Right atrium auricular region (tissue), 2 donors: ENCODE measurements around the gene DPP6. TPM values are rescaled to one million over a fixed set of nuclear protein-coding genes. Genes with fewer than 3 reads are reported as not detected.

ENCODE experiments used
- DNase-seq: peaks from one replicate; pipeline ENCODE4 v3.0.0-alpha.2; 2019; ENCODE audit warnings: low spot score
- H3K27ac ChIP-seq, 2 donors: fragments of 200-600 bp; sonication (generic); 1 replicate in 1 of 2; 2 replicates in 1 of 2; pipeline ENCODE4 v1.5.1; 2016 to 2019
- H3K27me3 ChIP-seq, 2 donors: fragments of 200-600 bp; sonication (generic); one replicate each; pipeline versions ENCODE4 v1.5.1 to v1.6.0; 2017 to 2019
- H3K36me3 ChIP-seq: fragments of 200-600 bp; sonication (generic); one replicate; pipeline ENCODE4 v1.5.1; 2016
- H3K4me1 ChIP-seq, 2 donors: fragments of 200-600 bp; sonication (generic); one replicate each; pipeline versions ENCODE4 v1.5.1 to v1.6.0; 2017 to 2019
- H3K4me3 ChIP-seq, 2 donors: fragments of 200-600 bp; sonication (generic); 1 replicate in 1 of 2; 2 replicates in 1 of 2; pipeline ENCODE4 v1.5.1; 2017 to 2019; ENCODE audit warnings: mild to moderate bottlenecking in 1 of 2, moderate library complexity in 1 of 2
- H3K9me3 ChIP-seq, 2 donors: fragments of 200-600 bp; sonication (generic); one replicate each; pipeline ENCODE4 v1.5.1; 2019
- total RNA-seq, 2 donors: library from RNA; depleted of rRNA; stranded (reverse); fragments of >200 nt; gene quantifications; one replicate each; pipeline ENCODE4 v1.1.0, GENCODE V29; 2016
- TF ChIP-seq, protein P1 (sequence below), 2 donors: fragments of 200-600 bp; sonication (generic); IDR thresholded peaks; one replicate each; pipeline ENCODE4 v1.5.1; 2019; ENCODE audit warnings: antibody characterized with exemption in 2 of 2

The DPP6 gene
- total RNA-seq, 2 donors from 2014 or later: 0.35 to 0.85 TPM

DNA sequence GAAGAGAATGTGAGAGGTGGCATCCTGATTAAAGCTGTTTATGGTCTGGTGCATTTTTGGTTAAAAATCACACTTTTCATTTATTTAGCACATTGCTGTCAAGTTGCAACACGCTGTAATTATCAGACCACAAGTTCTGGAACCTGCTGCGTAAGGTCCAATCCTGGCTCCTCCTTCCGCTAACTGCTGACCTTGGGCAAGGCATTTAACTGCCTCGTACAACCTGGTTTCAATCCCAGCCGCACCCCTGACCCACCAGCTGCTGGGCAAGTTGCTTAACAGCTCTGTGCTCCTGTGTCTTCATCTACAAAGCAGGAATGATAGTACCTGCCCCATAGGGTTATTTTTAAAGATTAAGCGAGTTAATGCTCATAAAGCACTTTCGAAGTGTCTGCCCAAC is 668.9 kb downstream of the DPP6 start:
- Histone ChIP-seq H3K9me3 (peaks cover 0 to 4% of the 10 kb centered on the region in 2 donors), H3K4me3 (no peak overlapping the region), H3K36me3 (no peaks in the 10 kb centered on the region), H3K27ac (no peak overlapping the region), H3K4me1 (no peaks in the 10 kb centered on the region), H3K27me3 (no peaks in the 10 kb centered on the region)
- TF ChIP-seq, protein P1, sequence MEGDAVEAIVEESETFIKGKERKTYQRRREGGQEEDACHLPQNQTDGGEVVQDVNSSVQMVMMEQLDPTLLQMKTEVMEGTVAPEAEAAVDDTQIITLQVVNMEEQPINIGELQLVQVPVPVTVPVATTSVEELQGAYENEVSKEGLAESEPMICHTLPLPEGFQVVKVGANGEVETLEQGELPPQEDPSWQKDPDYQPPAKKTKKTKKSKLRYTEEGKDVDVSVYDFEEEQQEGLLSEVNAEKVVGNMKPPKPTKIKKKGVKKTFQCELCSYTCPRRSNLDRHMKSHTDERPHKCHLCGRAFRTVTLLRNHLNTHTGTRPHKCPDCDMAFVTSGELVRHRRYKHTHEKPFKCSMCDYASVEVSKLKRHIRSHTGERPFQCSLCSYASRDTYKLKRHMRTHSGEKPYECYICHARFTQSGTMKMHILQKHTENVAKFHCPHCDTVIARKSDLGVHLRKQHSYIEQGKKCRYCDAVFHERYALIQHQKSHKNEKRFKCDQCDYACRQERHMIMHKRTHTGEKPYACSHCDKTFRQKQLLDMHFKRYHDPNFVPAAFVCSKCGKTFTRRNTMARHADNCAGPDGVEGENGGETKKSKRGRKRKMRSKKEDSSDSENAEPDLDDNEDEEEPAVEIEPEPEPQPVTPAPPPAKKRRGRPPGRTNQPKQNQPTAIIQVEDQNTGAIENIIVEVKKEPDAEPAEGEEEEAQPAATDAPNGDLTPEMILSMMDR (IDR thresholded peaks at IDR 0.05): no peak
- no peak for DNase-seq

DNA sequence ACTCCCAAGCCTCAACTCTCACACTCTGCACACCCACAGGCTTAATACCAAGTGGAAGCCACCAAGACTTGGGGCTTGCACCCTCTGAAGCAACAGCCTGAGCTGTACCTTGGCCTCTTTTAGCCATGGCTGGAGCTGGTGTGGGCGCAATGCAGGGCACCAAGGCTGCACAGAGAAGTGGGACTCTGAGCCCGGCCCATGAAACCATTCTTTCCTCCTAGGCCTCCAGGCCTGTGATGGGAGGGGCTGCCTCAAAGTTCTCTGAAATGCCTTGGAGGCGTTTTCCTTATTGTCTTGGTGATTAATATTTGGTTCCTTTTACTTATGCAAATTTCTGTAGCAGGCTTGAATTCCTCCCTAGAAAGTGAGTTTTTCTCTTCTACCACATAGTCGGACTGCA is 674.2 kb downstream of the DPP6 start:
- Histone ChIP-seq H3K27me3 (no peaks in the 10 kb centered on the region), H3K36me3 (no peaks in the 10 kb centered on the region), H3K9me3 (peaks cover 0 to 9% of the 10 kb centered on the region in 2 donors), H3K4me3 (no peak overlapping the region), H3K27ac (no peak overlapping the region), H3K4me1 (no peaks in the 10 kb centered on the region)
- TF ChIP-seq, protein P1 (IDR thresholded peaks at IDR 0.05): no peak
- no peak for DNase-seq

DNA sequence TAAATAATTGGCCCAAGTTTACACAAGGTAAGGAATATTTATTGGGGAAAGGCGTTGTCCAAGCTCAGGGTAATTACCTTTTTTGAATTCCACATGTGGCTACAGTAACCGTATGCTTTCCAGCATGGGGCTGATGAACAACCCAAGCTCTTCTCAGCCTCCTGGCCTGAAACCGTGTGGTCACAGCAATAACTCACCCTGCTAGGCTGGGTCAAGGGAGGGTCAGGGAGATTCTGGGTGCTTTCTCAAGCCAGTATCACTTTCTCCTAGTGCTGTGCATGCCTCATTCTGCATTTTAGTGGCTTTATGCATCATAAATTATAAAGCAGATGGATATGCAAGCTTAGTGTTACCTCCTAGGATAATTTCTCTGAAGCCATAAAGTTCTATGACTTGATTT is 676.9 kb downstream of the DPP6 start:
- no peaks in the 10 kb centered on the region for H3K27me3 ChIP-seq

DNA sequence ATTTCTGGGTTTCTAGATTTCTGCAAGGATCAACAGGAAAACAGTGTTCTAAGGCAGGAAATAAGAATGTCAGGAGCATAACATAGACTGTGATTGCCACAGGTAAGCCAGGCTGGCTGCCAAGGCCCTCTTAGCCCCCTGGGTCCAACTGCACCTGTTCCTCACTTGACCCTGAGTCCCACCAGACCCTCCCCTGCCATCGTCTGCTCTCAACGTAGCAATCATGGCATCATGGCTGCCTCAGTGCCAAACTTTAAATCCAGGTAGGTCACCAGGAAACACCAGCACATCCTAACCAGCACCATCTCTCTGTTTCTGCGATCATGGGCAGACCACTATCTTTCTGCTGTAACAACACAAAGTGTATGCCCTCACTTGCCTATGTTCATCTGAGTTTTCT is 683.6 kb downstream of the DPP6 start:
- H3K36me3 ChIP-seq: no peaks in the 10 kb centered on the region
- TF ChIP-seq, protein P1 (IDR thresholded peaks at IDR 0.05): no peak
- no peaks in the 10 kb centered on the region for H3K27me3 ChIP-seq
- no peak overlapping the region for H3K4me3 ChIP-seq
- H3K4me1 ChIP-seq: no peaks in the 10 kb centered on the region
- no peaks in the 10 kb centered on the region for H3K9me3 ChIP-seq
- DNase-seq: no peak
- no peak overlapping the region for H3K27ac ChIP-seq

More for the DNA sequence above, 676.9 kb downstream of the DPP6 start:
- H3K36me3 ChIP-seq: no peaks in the 10 kb centered on the region
- H3K27ac ChIP-seq: no peak overlapping the region
- H3K4me3 ChIP-seq: no peak overlapping the region
- no peak for DNase-seq
- TF ChIP-seq, protein P1 (IDR thresholded peaks at IDR 0.05): no peak
- H3K9me3 ChIP-seq: peaks cover 0 to 9% of the 10 kb centered on the region in 2 donors
- H3K4me1 ChIP-seq: no peaks in the 10 kb centered on the region

DNA sequence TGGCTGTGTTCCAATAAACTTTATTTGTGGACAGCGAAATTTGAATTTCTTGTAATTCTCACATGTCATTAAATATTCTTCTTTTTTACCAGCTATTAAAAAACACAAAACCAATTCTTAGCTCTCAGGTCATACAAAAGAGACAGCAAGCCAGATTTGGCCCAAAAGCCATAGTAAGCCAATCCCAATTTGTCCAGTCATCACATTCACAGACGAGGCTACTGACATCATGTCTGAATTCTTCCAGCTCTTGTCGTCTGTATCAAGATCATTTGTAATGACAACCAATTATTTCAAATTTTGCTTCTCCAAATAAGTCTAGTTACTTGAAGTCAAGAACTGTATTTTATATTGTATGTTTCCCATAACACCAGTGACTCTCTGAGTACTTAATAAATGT is 684.2 kb downstream of the DPP6 start:
- H3K4me3 ChIP-seq: no peak overlapping the region
- no peak overlapping the region for H3K27ac ChIP-seq
- no peaks in the 10 kb centered on the region for H3K27me3 ChIP-seq
- H3K9me3 ChIP-seq: no peaks in the 10 kb centered on the region
- H3K4me1 ChIP-seq: no peaks in the 10 kb centered on the region
- DNase-seq: no peak
- TF ChIP-seq, protein P1 (IDR thresholded peaks at IDR 0.05): no peak
- no peaks in the 10 kb centered on the region for H3K36me3 ChIP-seq

DNA sequence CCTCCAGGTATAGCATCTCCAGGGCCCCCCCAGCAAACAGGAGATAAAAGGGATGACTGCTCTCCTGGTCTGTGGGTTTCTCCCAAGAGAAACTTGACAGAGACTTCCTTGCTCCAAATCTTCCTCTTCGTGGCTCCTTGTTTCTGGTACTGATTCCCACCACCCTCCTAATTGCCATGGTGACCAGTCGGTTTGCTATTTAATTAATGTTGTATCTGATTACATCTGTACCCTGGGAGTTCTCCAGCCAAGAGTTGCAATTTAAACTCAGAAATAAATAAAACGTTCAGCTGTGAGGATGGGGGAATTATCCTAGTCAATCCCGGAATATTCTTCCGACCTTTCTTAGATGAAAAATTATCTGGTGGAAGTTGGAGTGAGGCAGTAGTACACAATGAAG is 686.0 kb downstream of the DPP6 start:
- Histone ChIP-seq H3K27ac (no peak overlapping the region), H3K27me3 (no peaks in the 10 kb centered on the region), H3K9me3 (no peaks in the 10 kb centered on the region), H3K4me1 (no peaks in the 10 kb centered on the region), H3K36me3 (no peaks in the 10 kb centered on the region), H3K4me3 (no peak overlapping the region)
- TF ChIP-seq, protein P1 (IDR thresholded peaks at IDR 0.05): no peak
- DNase-seq: no peak
